ENCODE results near the gene GRIK4. TPM values are rescaled to one million over a fixed set of nuclear protein-coding genes. Genes with fewer than 3 reads are reported as not detected.

The GRIK4 gene
- total RNA-seq, 2 experiments from 2014 or later, result not detected

DNA sequence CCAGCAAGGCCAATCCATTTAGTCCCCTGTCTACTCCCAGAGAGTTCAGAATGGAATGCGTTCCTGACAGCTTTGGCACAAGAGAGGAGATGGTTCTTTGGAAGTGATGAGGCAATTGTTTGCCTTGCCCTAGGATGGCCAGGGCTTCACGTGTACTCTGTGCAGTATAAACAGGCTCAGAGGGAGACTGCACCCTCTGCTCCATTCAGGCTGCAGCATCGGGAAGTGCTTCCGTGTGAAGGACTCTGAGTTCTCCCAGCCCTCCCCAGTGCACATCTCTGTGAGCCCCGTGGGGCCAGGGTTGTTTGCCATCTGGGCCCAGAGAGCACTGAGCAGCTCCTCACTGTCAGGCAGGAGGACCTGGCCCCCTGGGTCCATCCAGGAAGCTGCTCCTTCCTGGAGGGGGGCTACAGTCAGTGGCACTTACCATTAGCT, 297.1 kb downstream of the GRIK4 start:
- DNase-seq, result no peak
- H3K9me3 Mint-ChIP-seq (ENCODE audit: low read depth), result no peaks in the 10 kb centered on the region
- ChIA-PET CTCF (no interaction called here), POLR2A (no interaction called here)
- intact Hi-C loops (cut with DNase I, micrococcal nuclease), result no loop called here
- H3K36me3 Mint-ChIP-seq (ENCODE audit: low read depth), result no peaks in the 10 kb centered on the region
- no peak for ATAC-seq
- no peak overlapping the region for H3K27ac Mint-ChIP-seq
- H3K27me3 Mint-ChIP-seq, result peaks cover 13% of the 10 kb centered on the region
- H3K4me1 Mint-ChIP-seq, result no peaks in the 10 kb centered on the region
- no peak overlapping the region for H3K4me3 Mint-ChIP-seq

DNA sequence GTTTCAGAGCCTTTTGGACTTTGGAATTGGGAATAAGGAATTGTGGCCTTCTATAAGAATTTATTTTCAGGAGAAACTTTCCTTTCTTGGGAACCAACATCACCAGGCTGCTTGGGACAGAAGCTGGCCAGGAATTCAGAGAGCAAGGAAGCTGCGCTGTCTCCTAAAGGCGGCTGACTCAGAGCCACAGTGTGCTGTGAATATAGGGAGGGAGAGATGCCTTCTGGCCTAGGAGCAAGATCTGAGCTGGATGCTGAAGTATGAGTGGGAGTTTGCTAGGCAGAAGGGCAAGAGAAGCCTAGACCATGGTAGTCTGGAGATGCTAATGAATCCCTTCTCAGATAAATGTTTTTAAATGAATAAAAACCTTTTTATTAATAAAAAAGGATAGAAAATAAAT, 298.7 kb downstream of the GRIK4 start:
- intact Hi-C loops (cut with DNase I, micrococcal nuclease), result no loop called here
- ATAC-seq, result no peak
- Mint-ChIP-seq H3K9me3 (ENCODE audit: low read depth) (no peaks in the 10 kb centered on the region), H3K27ac (no peak overlapping the region), H3K4me3 (no peak overlapping the region), H3K36me3 (ENCODE audit: low read depth) (no peaks in the 10 kb centered on the region), H3K4me1 (no peaks in the 10 kb centered on the region), H3K27me3 (peaks cover 11% of the 10 kb centered on the region)
- CTCF ChIA-PET, result interaction anchor here (1.2 to 1.3 kb wide), 2 partner anchors 8 to 10 kb away, joined by 3 to 4 read pairs; no protein-coding TSS in a partner anchor
- no peak for DNase-seq
- POLR2A ChIA-PET, result no interaction called here

DNA sequence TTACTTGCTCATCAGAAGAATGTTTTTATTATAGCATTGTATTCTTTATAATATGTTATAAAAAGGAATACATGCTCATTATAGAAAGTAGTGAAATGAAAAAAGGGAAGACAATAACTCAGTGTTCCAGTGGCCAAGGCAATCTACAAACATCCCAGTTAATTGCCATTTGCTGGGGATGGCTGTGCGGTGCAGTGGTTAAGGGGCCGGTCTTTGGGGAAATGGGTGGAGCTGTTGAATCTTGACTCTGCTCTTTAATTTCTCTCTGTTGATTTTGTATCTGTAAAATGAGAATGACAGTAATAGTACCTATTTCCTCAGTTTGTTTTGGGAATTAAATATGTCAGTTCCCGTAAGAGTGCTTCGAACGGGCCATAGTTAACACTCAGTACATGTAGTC, 299.7 kb downstream of the GRIK4 start:
- Mint-ChIP-seq H3K4me1 (no peaks in the 10 kb centered on the region), H3K36me3 (ENCODE audit: low read depth) (no peaks in the 10 kb centered on the region), H3K27ac (no peak overlapping the region), H3K27me3 (peaks cover 11% of the 10 kb centered on the region), H3K9me3 (ENCODE audit: low read depth) (no peaks in the 10 kb centered on the region), H3K4me3 (no peak overlapping the region)
- ChIA-PET POLR2A (no interaction called here), CTCF (interaction anchor here (1.3 kb wide), 1 partner anchor 9 kb away, joined by 3 read pairs; no protein-coding TSS in a partner anchor)
- intact Hi-C loops (cut with DNase I, micrococcal nuclease), result no loop called here
- DNase-seq (no peak), ATAC-seq (no peak)

DNA sequence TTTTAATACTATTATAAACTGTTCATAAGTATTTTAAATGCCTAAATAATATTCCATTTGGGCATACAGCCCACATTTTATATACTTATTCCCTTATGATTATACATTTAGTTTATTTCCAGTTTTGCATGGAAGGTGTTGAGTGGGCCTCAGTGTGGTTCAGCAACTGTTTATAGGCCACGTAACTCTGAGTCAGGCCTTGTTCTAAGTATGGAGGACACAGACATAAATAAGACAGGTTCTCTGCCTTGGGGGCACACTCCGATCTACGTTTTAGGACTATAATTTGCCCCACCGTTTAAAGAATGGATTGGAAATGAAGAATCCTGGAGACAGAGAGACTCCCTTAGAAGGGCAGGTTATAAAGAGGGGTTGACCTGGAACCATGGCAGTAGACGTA, 300.2 kb downstream of the GRIK4 start:
- H3K4me1 Mint-ChIP-seq, result no peaks in the 10 kb centered on the region
- H3K27me3 Mint-ChIP-seq, result peaks cover 12% of the 10 kb centered on the region
- no peaks in the 10 kb centered on the region for H3K36me3 Mint-ChIP-seq (ENCODE audit: low read depth)
- no peaks in the 10 kb centered on the region for H3K9me3 Mint-ChIP-seq (ENCODE audit: low read depth)
- intact Hi-C loops (cut with DNase I, micrococcal nuclease), result no loop called here
- ChIA-PET POLR2A (no interaction called here), CTCF (no interaction called here)
- H3K27ac Mint-ChIP-seq, result no peak overlapping the region
- no peak overlapping the region for H3K4me3 Mint-ChIP-seq
- DNase-seq (no peak), ATAC-seq (no peak)

DNA sequence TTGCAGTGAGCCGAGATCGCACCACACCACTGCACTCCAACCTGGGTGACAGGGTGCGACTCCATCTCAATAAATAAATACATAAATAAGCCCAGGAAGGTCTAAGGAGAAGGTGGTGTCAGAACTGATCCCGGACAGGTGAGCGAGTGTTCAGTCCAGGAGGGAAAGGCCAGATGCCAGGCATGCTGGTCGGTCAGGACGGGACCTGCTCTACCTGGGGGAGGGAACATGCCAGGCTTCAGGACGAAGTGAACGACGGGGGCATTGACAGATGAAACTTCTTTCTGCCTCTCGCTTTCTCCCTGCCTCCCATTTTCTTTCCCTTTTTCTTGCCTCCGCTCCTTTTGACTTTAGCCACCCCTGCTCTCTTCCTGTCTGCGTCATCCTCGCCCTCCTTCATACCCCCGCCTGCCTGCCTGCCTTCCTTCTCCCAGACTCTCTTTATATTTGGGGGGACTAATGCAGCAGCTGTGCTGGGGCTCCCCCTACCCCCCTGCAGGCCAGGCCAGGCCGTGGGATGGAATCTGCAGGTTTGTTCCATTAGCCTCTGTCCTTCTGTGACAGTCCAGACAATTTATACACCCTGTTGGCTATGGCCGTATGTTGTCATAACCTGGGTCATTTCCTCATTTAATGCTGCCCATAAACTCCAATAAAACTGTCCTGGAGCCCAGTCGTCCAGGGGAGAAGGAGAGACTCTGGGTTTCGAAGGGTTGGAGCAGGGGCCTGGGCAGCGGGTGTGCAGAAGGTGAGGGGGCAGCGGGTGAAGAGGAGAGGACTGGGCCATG, 303.2 kb downstream of the GRIK4 start:
- POLR2A ChIA-PET, result no interaction called here

DNA sequence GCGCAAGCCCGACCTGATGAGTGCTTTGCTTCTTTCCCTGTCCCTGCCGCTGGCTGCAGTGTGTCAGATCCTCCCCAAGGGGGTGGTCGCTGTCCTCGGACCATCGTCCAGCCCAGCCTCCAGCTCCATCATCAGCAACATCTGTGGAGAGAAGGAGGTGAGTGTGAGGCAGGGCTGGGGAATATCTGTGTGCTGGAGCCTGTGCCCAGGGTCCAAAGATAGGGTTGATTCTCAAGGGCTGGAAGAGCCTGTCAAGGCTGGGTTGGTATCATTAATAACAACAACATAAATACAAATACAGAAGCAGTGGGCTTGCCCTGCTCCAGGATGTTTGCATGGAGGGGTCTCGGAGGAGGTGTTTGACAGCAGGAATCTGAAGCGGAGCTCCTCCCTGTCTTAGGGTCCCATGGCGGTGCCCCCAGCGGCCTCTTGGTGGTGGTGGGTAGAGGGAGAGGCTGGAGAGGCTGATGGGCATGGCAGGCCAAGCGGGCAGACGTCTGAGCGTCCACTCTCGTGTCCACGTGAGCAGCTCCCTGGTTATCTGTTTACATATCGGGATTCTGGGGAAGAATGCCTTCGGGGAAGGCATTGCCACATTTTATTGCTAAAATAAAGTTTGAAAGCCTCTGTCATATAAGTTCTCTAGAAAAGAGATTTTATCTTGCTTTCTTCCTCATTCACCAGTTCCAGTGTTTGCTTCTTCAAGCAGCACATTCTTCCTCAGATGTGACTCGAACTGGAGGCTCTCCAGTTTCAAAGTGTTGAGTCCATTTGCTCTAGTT, 304.0 kb downstream of the GRIK4 start:
- no peak overlapping the region for H3K4me3 Mint-ChIP-seq
- H3K9me3 Mint-ChIP-seq (ENCODE audit: low read depth), result no peaks in the 10 kb centered on the region
- intact Hi-C loops (cut with DNase I, micrococcal nuclease), result no loop called here
- peaks cover 19% of the 10 kb centered on the region for H3K27me3 Mint-ChIP-seq
- DNase-seq (no peak), ATAC-seq (no peak)
- ChIA-PET POLR2A (no interaction called here), CTCF (interaction anchor here (0.8 kb wide), 1 partner anchor 295 kb away, joined by 3 read pairs; no protein-coding TSS in a partner anchor)
- H3K27ac Mint-ChIP-seq, result no peak overlapping the region
- H3K36me3 Mint-ChIP-seq (ENCODE audit: low read depth), result no peaks in the 10 kb centered on the region
- H3K4me1 Mint-ChIP-seq, result no peaks in the 10 kb centered on the region

More for the DNA sequence above, 303.2 kb downstream of the GRIK4 start:
- Mint-ChIP-seq H3K36me3 (ENCODE audit: low read depth) (no peaks in the 10 kb centered on the region), H3K4me1 (no peaks in the 10 kb centered on the region), H3K27me3 (peaks cover 16% of the 10 kb centered on the region), H3K9me3 (ENCODE audit: low read depth) (no peaks in the 10 kb centered on the region), H3K27ac (no peak overlapping the region), H3K4me3 (no peak overlapping the region)
- ATAC-seq (no peak), DNase-seq (no peak)
- CTCF ChIA-PET, result no interaction called here
- intact Hi-C loops (cut with DNase I, micrococcal nuclease), result no loop called here

DNA sequence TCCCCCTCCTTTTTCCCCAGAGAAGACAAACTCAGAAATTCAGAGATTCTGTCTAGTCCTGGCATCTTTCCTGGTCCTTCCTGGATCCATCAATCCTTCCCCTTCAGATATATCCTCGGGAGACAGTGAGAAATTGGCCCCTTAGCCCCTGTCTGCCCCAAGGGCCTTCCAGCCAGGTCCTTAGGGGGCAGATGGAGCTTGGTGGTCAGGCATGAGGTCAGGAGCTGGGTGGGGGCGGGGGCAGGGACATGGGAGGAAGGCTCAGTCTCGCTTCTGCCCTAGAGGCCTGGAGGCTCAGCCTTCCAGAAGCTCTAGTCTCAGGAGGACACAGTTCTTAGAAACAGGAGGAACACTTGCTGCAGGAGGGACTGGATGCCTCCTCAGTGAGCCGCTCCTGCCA, 304.6 kb downstream of the GRIK4 start:
- peaks cover 21% of the 10 kb centered on the region for H3K27me3 Mint-ChIP-seq
- H3K4me1 Mint-ChIP-seq, result no peaks in the 10 kb centered on the region
- H3K27ac Mint-ChIP-seq, result no peak overlapping the region
- POLR2A ChIA-PET, result interaction anchor here (0.7 kb wide), 1 partner anchor 1563 kb away, joined by 4 read pairs; no protein-coding TSS in a partner anchor
- intact Hi-C loops (cut with DNase I, micrococcal nuclease), result no loop called here
- H3K9me3 Mint-ChIP-seq (ENCODE audit: low read depth), result no peaks in the 10 kb centered on the region
- ATAC-seq, result no peak
- CTCF ChIA-PET, result no interaction called here
- no peak overlapping the region for H3K4me3 Mint-ChIP-seq
- DNase-seq, result no peak
- no peaks in the 10 kb centered on the region for H3K36me3 Mint-ChIP-seq (ENCODE audit: low read depth)

DNA sequence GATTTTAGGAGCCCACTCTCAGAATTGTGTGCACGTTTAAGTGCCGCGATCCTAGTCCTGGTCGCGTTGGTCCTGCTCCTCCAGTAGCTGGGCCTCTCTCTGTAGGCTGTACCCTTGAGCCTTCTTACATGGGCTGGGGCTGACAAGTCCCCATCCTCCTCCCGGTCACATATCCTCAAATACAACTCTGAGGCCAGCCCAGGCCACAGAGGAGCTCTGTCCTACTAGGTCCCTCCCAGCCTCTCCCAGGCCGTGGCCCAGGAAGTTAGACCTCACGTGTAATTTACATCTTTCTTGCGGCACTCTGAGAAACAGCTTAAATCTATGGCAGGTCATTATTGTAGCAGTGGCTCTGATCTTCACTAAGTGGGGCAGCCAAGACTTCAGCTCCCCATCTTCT, 305.2 kb downstream of the GRIK4 start:
- no peaks in the 10 kb centered on the region for H3K9me3 Mint-ChIP-seq (ENCODE audit: low read depth)
- H3K4me1 Mint-ChIP-seq, result no peaks in the 10 kb centered on the region
- intact Hi-C loops (cut with DNase I, micrococcal nuclease), result no loop called here
- H3K27me3 Mint-ChIP-seq, result peaks cover 21% of the 10 kb centered on the region
- H3K27ac Mint-ChIP-seq, result no peak overlapping the region
- ChIA-PET POLR2A (interaction anchor here (0.7 kb wide), 1 partner anchor 1562 kb away, joined by 4 read pairs; no protein-coding TSS in a partner anchor), CTCF (interaction anchor here (0.6 kb wide), 1 partner anchor 127 kb away, joined by 3 read pairs; no protein-coding TSS in a partner anchor)
- no peak for ATAC-seq
- H3K36me3 Mint-ChIP-seq (ENCODE audit: low read depth), result no peaks in the 10 kb centered on the region
- H3K4me3 Mint-ChIP-seq, result no peak overlapping the region
- DNase-seq, result no peak

DNA sequence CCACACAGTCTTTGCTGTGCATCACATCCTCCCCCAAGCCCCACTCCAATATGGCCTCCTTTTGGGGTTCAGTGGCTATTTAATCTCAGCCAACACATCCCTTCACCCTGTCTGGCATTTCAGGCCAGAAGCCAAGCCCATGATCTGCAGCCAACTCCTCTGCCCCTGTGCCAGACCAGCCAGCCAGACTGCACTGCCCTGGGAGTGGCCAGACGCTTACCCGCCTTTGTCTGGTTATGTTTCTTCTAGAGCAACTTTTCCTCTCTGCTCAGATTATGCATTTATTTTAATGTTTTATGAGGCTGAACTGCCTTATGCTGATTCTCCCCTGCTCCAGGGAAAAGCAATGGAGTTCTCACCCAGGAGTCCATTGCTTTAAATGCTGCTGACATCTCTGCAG, 305.6 kb downstream of the GRIK4 start:
- no peak for DNase-seq
- Mint-ChIP-seq H3K4me3 (no peak overlapping the region), H3K27ac (no peak overlapping the region), H3K9me3 (ENCODE audit: low read depth) (no peaks in the 10 kb centered on the region), H3K36me3 (ENCODE audit: low read depth) (no peaks in the 10 kb centered on the region), H3K4me1 (no peaks in the 10 kb centered on the region), H3K27me3 (peaks cover 21% of the 10 kb centered on the region)
- no peak for ATAC-seq
- ChIA-PET POLR2A (no interaction called here), CTCF (interaction anchor here (0.6 kb wide), 1 partner anchor 126 kb away, joined by 3 read pairs; no protein-coding TSS in a partner anchor)
- intact Hi-C loops (cut with DNase I, micrococcal nuclease), result no loop called here

DNA sequence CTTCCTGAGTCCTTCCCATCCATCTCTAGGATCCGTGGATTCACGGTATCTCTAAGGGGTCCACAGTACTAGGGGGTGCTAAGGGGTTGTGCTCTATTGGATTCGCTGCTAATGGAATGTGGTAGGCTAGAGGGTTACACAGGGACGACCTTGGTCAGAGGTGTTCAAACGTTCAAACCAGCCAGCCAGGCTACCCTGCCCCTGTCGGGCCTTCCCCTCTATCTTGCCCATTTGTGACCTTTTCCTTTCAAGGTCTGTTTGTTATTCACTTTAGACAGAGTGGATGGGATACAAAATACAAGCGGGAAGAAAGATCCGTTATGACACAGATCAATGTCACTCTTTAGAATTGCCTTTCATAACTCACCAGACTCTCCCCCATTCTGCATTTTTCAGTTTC, 306.5 kb downstream of the GRIK4 start:
- DNase-seq (no peak), ATAC-seq (no peak)
- no peaks in the 10 kb centered on the region for H3K4me1 Mint-ChIP-seq
- no peak overlapping the region for H3K27ac Mint-ChIP-seq
- intact Hi-C loops (cut with DNase I, micrococcal nuclease), result no loop called here
- no peaks in the 10 kb centered on the region for H3K36me3 Mint-ChIP-seq (ENCODE audit: low read depth)
- peaks cover 19% of the 10 kb centered on the region for H3K27me3 Mint-ChIP-seq
- ChIA-PET CTCF (no interaction called here), POLR2A (no interaction called here)
- H3K4me3 Mint-ChIP-seq, result no peak overlapping the region
- no peaks in the 10 kb centered on the region for H3K9me3 Mint-ChIP-seq (ENCODE audit: low read depth)

DNA sequence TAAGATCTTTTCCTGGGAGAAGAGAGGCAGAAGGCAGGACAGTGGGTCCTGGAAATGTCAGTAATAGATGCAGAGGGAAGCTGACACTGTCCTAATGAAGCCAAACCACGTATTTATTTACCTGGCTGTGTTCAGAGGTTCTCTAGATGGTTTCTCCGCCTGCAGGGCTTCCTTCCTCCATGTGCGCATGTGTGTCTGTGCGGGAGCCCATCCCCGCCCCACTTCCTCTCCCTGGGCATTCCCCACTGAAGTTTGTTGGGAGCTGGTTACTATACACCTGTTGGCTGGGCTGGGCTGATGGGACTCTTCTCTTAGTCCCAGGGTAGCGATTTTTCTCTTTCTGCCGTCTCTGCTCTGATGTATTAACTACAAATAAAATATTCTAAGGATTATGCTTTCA, 307.5 kb downstream of the GRIK4 start:
- intact Hi-C loops (cut with DNase I, micrococcal nuclease), result no loop called here
- POLR2A ChIA-PET, result no interaction called here
- Mint-ChIP-seq H3K36me3 (ENCODE audit: low read depth) (no peaks in the 10 kb centered on the region), H3K27ac (no peak overlapping the region), H3K9me3 (ENCODE audit: low read depth) (no peaks in the 10 kb centered on the region), H3K4me3 (no peak overlapping the region), H3K27me3 (peaks cover 19% of the 10 kb centered on the region), H3K4me1 (no peaks in the 10 kb centered on the region)
- no peak for DNase-seq
- ATAC-seq, result no peak
- CTCF ChIA-PET, result no interaction called here

Measured in activated CD4-positive, alpha-beta T cell treated with anti-CD3 and anti-CD28 coated beads for 36 hours (primary cell).